ENCODE data around the gene CALML5. TPM values are rescaled to one million over a fixed set of nuclear protein-coding genes. Genes with fewer than 3 reads are reported as not detected.
"Not testable (repeated sequence)": the region's sequence is repeated elsewhere in the genome, so short reads cannot be mapped to it uniquely, and the experiment has no call there.

CALML5 gene
- total RNA-seq, 1 experiment from 2014 or later: not detected

GRCh38 chr10:5477948-5478693, 21.2 kb downstream of the CALML5 start:
- Mint-ChIP-seq H3K27ac (ENCODE audit: low read depth, unreplicated experiment) (no peak overlapping the region), H3K9me3 (ENCODE audit: unreplicated experiment) (no peaks in the 10 kb centered on the region), H3K36me3 (ENCODE audit: insufficient read depth, unreplicated experiment) (no peaks in the 10 kb centered on the region), H3K4me3 (ENCODE audit: unreplicated experiment) (no peak overlapping the region), H3K27me3 (ENCODE audit: insufficient read depth, unreplicated experiment) (no peaks in the 10 kb centered on the region), H3K4me1 (ENCODE audit: insufficient read depth, unreplicated experiment) (no peaks in the 10 kb centered on the region)
- DNase-seq (ENCODE audit: unreplicated experiment): no peak
- POLR2A ChIA-PET: interaction anchor here (1.4 to 3.0 kb wide), 2 partner anchors 10 to 73 kb away, joined by 3 to 13 read pairs; no protein-coding TSS in a partner anchor
- TF ChIP-seq CTCF (IDR thresholded peaks at IDR 0.05; ENCODE audit: unreplicated experiment): no peak
- intact Hi-C loops (cut with micrococcal nuclease): no loop called here
- CTCF ChIA-PET: interaction anchor here (0.5 to 0.6 kb wide), 3 partner anchors 36 to 195 kb away, joined by 3 to 5 read pairs (median 3); no protein-coding TSS in a partner anchor
- no TSS peak for BruUV-seq (replicated peaks)

- no peaks in the 10 kb centered on the region for H3K9me3 Mint-ChIP-seq (ENCODE audit: unreplicated experiment)
- ChIA-PET POLR2A (interaction anchor here (0.6 to 3.0 kb wide), 5 partner anchors 9 to 74 kb away, joined by 3 to 13 read pairs (median 3); no protein-coding TSS in a partner anchor), CTCF (interaction anchor here (1.2 to 1.4 kb wide), 2 partner anchors 43 to 146 kb away, joined by 3 read pairs; no protein-coding TSS in a partner anchor)
- no peak for DNase-seq (ENCODE audit: unreplicated experiment)
- no peak for TF ChIP-seq CTCF (IDR thresholded peaks at IDR 0.05; ENCODE audit: unreplicated experiment)
- no peak overlapping the region for H3K27ac Mint-ChIP-seq (ENCODE audit: low read depth, unreplicated experiment)
- H3K36me3 Mint-ChIP-seq (ENCODE audit: insufficient read depth, unreplicated experiment): no peaks in the 10 kb centered on the region
- H3K4me3 Mint-ChIP-seq (ENCODE audit: unreplicated experiment): no peak overlapping the region
- no peaks in the 10 kb centered on the region for H3K4me1 Mint-ChIP-seq (ENCODE audit: insufficient read depth, unreplicated experiment)
- intact Hi-C loops (cut with micrococcal nuclease): no loop called here
- no peaks in the 10 kb centered on the region for H3K27me3 Mint-ChIP-seq (ENCODE audit: insufficient read depth, unreplicated experiment)
- no TSS peak for BruUV-seq (replicated peaks)
Measured at GRCh38 chr10:5476918-5477525, 22.3 kb downstream of the CALML5 start.

DNA sequence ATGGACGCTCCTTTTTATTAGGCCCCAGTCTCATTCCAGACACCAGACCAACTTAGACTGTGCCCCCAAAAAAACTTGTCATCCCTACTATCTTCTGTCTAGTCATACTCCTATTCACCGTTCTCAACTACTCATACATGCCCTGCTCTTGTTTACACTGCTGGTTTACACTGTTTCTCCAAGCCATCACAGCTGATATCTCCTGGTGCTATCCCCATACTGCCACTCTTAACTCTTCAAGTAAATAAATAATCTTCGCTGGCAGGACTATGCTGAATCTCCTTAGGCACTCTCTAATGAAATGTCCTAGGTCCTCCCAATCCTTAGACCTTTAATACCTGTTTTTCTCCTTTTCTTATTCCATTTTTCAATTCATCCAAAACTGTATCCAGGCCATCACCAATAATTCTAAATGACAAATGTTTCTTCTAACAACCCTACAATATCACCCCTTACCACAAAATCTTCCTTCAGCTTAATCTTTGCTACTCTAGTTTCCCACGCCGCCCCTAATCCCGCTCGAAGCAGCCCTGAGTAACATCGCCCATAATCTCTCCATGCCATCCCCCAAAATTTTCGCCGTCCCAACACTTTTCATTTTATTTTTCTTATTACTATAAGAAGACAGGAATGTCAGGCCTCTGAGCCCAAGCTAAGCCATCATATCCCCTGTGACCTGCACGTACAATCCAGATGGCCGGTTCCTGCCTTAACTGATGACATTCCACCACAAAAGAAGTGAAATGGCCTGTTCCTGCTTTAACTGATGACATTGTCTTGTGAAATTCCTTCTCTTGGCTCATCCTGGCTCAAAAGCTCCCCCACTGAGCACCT, 23.2 kb downstream of the CALML5 start:
- POLR2A ChIA-PET: interaction anchor here (0.6 to 3.0 kb wide), 4 partner anchors 8 to 71 kb away, joined by 3 to 13 read pairs (median 3); no protein-coding TSS in a partner anchor
- intact Hi-C loops (cut with micrococcal nuclease); H3K4me3 Mint-ChIP-seq (ENCODE audit: unreplicated experiment); H3K9me3 Mint-ChIP-seq (ENCODE audit: unreplicated experiment); BruUV-seq (replicated peaks); H3K27me3 Mint-ChIP-seq (ENCODE audit: insufficient read depth, unreplicated experiment); DNase-seq (ENCODE audit: unreplicated experiment); H3K4me1 Mint-ChIP-seq (ENCODE audit: insufficient read depth, unreplicated experiment); H3K36me3 Mint-ChIP-seq (ENCODE audit: insufficient read depth, unreplicated experiment); H3K27ac Mint-ChIP-seq (ENCODE audit: low read depth, unreplicated experiment): not testable (repeated sequence)
- CTCF ChIA-PET: interaction anchor here (1.2 to 1.4 kb wide), 2 partner anchors 42 to 147 kb away, joined by 3 read pairs; no protein-coding TSS in a partner anchor

- POLR2A ChIA-PET: interaction anchor here (0.9 to 1.3 kb wide), 7 partner anchors 9 to 143 kb away, joined by 3 to 9 read pairs (median 3); no protein-coding TSS in a partner anchor
- CTCF ChIA-PET; H3K27me3 Mint-ChIP-seq (ENCODE audit: insufficient read depth, unreplicated experiment); intact Hi-C loops (cut with micrococcal nuclease); H3K4me1 Mint-ChIP-seq (ENCODE audit: insufficient read depth, unreplicated experiment); BruUV-seq (replicated peaks); H3K9me3 Mint-ChIP-seq (ENCODE audit: unreplicated experiment); H3K27ac Mint-ChIP-seq (ENCODE audit: low read depth, unreplicated experiment); H3K4me3 Mint-ChIP-seq (ENCODE audit: unreplicated experiment); DNase-seq (ENCODE audit: unreplicated experiment); H3K36me3 Mint-ChIP-seq (ENCODE audit: insufficient read depth, unreplicated experiment): not testable (repeated sequence)
Measured at GRCh38 chr10:5475088-5475487, 24.3 kb downstream of the CALML5 start.

- not testable (repeated sequence) for H3K4me1 Mint-ChIP-seq (ENCODE audit: insufficient read depth, unreplicated experiment); H3K27ac Mint-ChIP-seq (ENCODE audit: low read depth, unreplicated experiment)
Measured at GRCh38 chr10:5474642-5475041, 24.7 kb downstream of the CALML5 start.

More at GRCh38 chr10:5474642-5475041, 24.7 kb downstream of the CALML5 start:
- H3K27me3 Mint-ChIP-seq (ENCODE audit: insufficient read depth, unreplicated experiment); intact Hi-C loops (cut with micrococcal nuclease); H3K9me3 Mint-ChIP-seq (ENCODE audit: unreplicated experiment); H3K4me3 Mint-ChIP-seq (ENCODE audit: unreplicated experiment); BruUV-seq (replicated peaks); H3K36me3 Mint-ChIP-seq (ENCODE audit: insufficient read depth, unreplicated experiment): not testable (repeated sequence)
- CTCF ChIA-PET: interaction anchor here (0.7 kb wide), 1 partner anchor 14 kb away, joined by 3 read pairs; no protein-coding TSS in a partner anchor
- peak; percentile 59 for DNase-seq (ENCODE audit: unreplicated experiment)
- POLR2A ChIA-PET: interaction anchor here (0.9 to 1.3 kb wide), 7 partner anchors 10 to 144 kb away, joined by 3 to 9 read pairs (median 3); no protein-coding TSS in a partner anchor

Measured in MCF 10A (cell line).